ENCODE measurements around the gene GNG2. TPM values are rescaled to one million over a fixed set of nuclear protein-coding genes. Genes with fewer than 3 reads are reported as not detected.

The GNG2 gene
- total RNA-seq, 1 donor from 2014 or later: 68.7 TPM

DNA sequence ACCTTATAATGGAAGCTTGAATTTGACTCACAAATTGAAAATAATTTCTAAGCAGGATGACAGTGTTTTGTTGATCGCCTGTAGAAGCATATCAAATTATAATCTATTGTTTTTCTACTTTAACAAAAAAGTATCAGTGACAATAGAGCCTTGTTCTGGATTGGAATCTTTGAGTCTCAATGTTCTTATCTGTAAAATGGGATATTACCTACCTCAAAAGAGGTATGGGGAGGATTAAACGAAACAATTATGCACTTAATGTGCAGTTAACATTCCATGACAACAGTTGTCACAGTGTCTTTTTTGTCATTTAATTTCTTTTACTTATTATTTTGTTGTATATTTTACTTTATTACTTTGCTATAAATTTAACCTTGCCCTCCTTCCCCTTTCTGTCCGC, 130.1 kb downstream of the GNG2 start:
- Mint-ChIP-seq H3K27me3 (no peaks in the 10 kb centered on the region), H3K36me3 (ENCODE audit: low read depth) (peaks cover 42% of the 10 kb centered on the region), H3K4me3 (peak overlapping the region; percentile 98)

DNA sequence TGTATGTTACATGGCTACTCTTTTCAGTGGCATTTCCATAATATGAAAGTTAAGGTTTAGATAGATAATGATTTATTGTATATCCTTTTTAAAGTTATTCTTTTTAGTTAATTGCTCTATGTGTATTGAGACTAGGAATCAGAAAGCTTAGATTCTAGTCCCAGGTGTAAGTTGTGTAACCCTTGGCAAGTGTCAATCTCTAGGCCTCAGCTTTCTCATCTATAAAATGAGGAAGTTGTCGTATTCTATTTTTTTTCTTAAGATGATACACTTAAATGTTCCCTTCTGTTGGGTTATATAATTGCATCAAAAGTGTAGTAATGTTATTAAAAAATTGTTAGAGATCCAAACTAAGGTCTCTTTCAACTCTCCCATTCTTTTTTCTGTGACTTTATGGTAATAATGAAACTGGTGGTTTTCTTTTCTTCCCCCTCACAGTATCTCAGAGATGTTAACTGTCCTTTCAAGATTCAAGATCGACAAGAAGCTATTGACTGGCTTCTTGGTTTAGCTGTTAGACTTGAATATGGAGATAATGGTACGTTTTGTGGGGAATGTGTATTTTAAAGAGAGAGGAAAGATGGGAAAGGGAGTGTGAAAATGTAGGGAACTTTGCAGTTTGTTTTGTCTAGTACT, 133.0 kb downstream of the GNG2 start:
- no peak for DNase-seq
- Mint-ChIP-seq H3K4me1 (peaks cover 37% of the 10 kb centered on the region), H3K4me3 (no peak overlapping the region), H3K27me3 (no peaks in the 10 kb centered on the region), H3K36me3 (ENCODE audit: low read depth) (peaks cover 64% of the 10 kb centered on the region), H3K27ac (no peak overlapping the region), H3K9me3 (no peaks in the 10 kb centered on the region)
- CTCF ChIA-PET: interaction anchor here (1.0 kb wide), 1 partner anchor 279 kb away, joined by 3 read pairs; no protein-coding TSS in a partner anchor
- no peak for TF ChIP-seq CTCF (IDR thresholded peaks at IDR 0.05)
- POLR2A ChIA-PET: no interaction called here
- intact Hi-C loops (cut with micrococcal nuclease): loop anchor here (10.0 kb wide), 1 partner anchor 791 kb away; no protein-coding TSS in a partner anchor
- ATAC-seq (ENCODE audit: low read depth): no peak

More for the DNA sequence above, 130.1 kb downstream of the GNG2 start:
- POLR2A ChIA-PET: interaction anchor here (0.8 kb wide), 1 partner anchor 144 kb away, joined by 4 read pairs; no protein-coding TSS in a partner anchor
- peaks cover 37% of the 10 kb centered on the region for H3K4me1 Mint-ChIP-seq
- no peaks in the 10 kb centered on the region for H3K9me3 Mint-ChIP-seq
- peak overlapping the region; percentile 93 for H3K27ac Mint-ChIP-seq
- no peak for TF ChIP-seq CTCF (IDR thresholded peaks at IDR 0.05)
- CTCF ChIA-PET: interaction anchor here (3.3 kb wide), 1 partner anchor 11 kb away, joined by 10 read pairs; no protein-coding TSS in a partner anchor
- intact Hi-C loops (cut with micrococcal nuclease): loop anchor here (10.0 kb wide), 1 partner anchor 794 kb away; no protein-coding TSS in a partner anchor
- DNase-seq (no peak), ATAC-seq (ENCODE audit: low read depth) (no peak)

DNA sequence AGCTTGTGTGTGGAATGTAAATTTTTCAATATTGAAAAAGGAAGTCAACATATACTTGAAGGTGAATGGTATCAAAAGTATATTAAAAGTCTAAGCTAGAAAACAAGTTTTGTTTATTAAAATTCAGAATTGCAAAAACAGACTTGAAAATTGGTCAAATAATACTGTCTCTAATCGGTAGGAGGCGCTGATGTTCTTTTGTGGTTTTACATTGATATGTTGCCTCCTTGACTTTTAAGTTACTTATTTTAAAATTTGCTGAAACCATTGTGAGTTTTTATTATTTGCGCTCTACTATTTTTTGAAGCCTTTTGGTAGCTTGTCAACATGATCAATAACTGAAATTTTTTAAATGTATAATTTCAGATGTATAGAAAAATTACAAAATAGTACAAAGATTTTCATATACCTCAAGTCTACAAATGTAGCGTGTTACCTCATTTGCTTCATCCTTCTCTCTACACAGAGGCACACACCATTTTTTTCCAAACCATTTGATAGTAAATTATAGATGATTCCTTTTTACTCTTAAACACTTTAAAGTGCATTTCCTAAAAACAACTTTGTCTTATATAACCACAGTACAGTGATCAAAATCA, 135.8 kb downstream of the GNG2 start:
- H3K36me3 Mint-ChIP-seq (ENCODE audit: low read depth): peaks cover 81% of the 10 kb centered on the region
- POLR2A ChIA-PET: no interaction called here

DNA sequence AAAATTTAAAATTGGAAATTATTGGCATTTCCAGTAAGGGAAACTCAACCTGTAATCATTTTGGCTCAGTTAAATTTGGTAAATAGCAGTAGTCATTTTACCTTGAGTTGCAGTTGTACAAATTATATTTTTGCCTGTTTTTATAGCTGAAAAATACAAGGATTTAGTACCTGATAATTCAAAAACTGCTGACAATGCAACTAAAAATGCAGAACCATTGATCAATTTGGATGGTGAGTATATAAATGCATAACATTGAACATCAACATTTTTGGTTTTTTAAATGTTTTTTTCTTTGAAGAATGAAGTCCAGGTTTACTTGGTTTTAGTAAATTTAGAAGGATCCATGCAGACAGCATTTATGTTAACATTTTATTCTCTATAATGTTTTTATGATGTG, 137.9 kb downstream of the GNG2 start:
- H3K27me3 Mint-ChIP-seq: no peaks in the 10 kb centered on the region
- ChIA-PET CTCF (interaction anchor here (0.6 kb wide), 1 partner anchor 476 kb away, joined by 3 read pairs; no protein-coding TSS in a partner anchor), POLR2A (no interaction called here)
- DNase-seq (no peak), ATAC-seq (ENCODE audit: low read depth) (no peak)
- no peak overlapping the region for H3K27ac Mint-ChIP-seq
- intact Hi-C loops (cut with micrococcal nuclease): loop anchor here (10.0 kb wide), 1 partner anchor 786 kb away; no protein-coding TSS in a partner anchor
- H3K4me3 Mint-ChIP-seq: no peak overlapping the region
- TF ChIP-seq CTCF (IDR thresholded peaks at IDR 0.05): no peak
- peaks cover 88% of the 10 kb centered on the region for H3K36me3 Mint-ChIP-seq (ENCODE audit: low read depth)
- no peaks in the 10 kb centered on the region for H3K9me3 Mint-ChIP-seq
- peaks cover 8% of the 10 kb centered on the region for H3K4me1 Mint-ChIP-seq

More for the DNA sequence above, 135.8 kb downstream of the GNG2 start:
- Mint-ChIP-seq H3K4me1 (peaks cover 19% of the 10 kb centered on the region), H3K27ac (no peak overlapping the region), H3K9me3 (no peaks in the 10 kb centered on the region), H3K27me3 (no peaks in the 10 kb centered on the region), H3K4me3 (no peak overlapping the region)
- CTCF ChIA-PET: interaction anchor here (0.6 to 1.5 kb wide), 9 partner anchors 12 to 547 kb away, joined by 3 to 5 read pairs (median 3); no protein-coding TSS in a partner anchor
- peak; percentile 29 for TF ChIP-seq CTCF (IDR thresholded peaks at IDR 0.05)
- ATAC-seq (ENCODE audit: low read depth): no peak
- intact Hi-C loops (cut with micrococcal nuclease): loop anchor here (1.0 to 10.0 kb wide), 5 partner anchors 135 to 789 kb away; no protein-coding TSS in a partner anchor
- DNase-seq: no peak

GRCh38 chr14:51999084-51999483, 138.7 kb downstream of the GNG2 start:
- intact Hi-C loops (cut with micrococcal nuclease): loop anchor here (10.0 kb wide), 1 partner anchor 786 kb away; no protein-coding TSS in a partner anchor
- Mint-ChIP-seq H3K36me3 (ENCODE audit: low read depth) (peaks cover 88% of the 10 kb centered on the region), H3K4me3 (no peak overlapping the region), H3K27ac (no peak overlapping the region), H3K9me3 (no peaks in the 10 kb centered on the region), H3K27me3 (no peaks in the 10 kb centered on the region), H3K4me1 (peaks cover 3% of the 10 kb centered on the region)
- ChIA-PET CTCF (interaction anchor here (0.6 kb wide), 1 partner anchor 475 kb away, joined by 3 read pairs; no protein-coding TSS in a partner anchor), POLR2A (no interaction called here)
- TF ChIP-seq CTCF (IDR thresholded peaks at IDR 0.05): no peak
- no peak for ATAC-seq (ENCODE audit: low read depth)
- no peak for DNase-seq

All from activated B cell treated with CpG ODN at 0.5 μM for 24 hours (primary cell).